RWPE1 (cell line): ENCODE measurements around the gene APIP.

Experiments used
- CTCF ChIA-PET: fragments of 350-600 bp; sonication (Branson Sonifier 250); formaldehyde crosslinking; extraction: SDS; loops from one replicate; lab custom pipeline; 2021; lab: Yijun Ruan, JAX
- POLR2A ChIA-PET: fragments of 400-600 bp; formaldehyde crosslinking; extraction: SDS; loops from one replicate; lab custom pipeline; 2020; ENCODE audit warnings: antibody characterized with exemption; ENCODE audit not compliant: low non-redundant PET; lab: Yijun Ruan, JAX
- DNase-seq: peaks from one replicate; pipeline ENCODE4 v3.0.0; 2012; ENCODE audit warnings: low spot score
- H3K27ac ChIP-seq: fragments of 450-650 bp; 2 replicates; pipeline ENCODE4 v1.5.1; 2017
- CTCF ChIP-seq: fragments of 450-650 bp; conservative IDR thresholded peaks from 2 replicates; pipeline ENCODE4 v1.5.1; 2017; ENCODE audit warnings: low read depth, mild to moderate bottlenecking

APIP gene

GRCh38 chr11:34855754-34856095 is 60.5 kb downstream of the APIP start:
- H3K27ac ChIP-seq: no peak overlapping the region
- no peak for DNase-seq
- ChIA-PET POLR2A (no interaction called here), CTCF (no interaction called here)
- no peak for TF ChIP-seq CTCF

- no peak overlapping the region for H3K27ac ChIP-seq
- no peak for TF ChIP-seq CTCF
- ChIA-PET CTCF (interaction anchor here (0.9 kb wide), 1 partner anchor 268 kb away, joined by 4 read pairs; no protein-coding TSS in a partner anchor), POLR2A (no interaction called here)
- no peak for DNase-seq
Measured at GRCh38 chr11:34855021-34855753, 61.0 kb downstream of the APIP start.

- DNase-seq: no peak
- H3K27ac ChIP-seq: no peak overlapping the region
- ChIA-PET POLR2A (no interaction called here), CTCF (no interaction called here)
- TF ChIP-seq CTCF: no peak
Measured at GRCh38 chr11:34851916-34852315, 64.3 kb downstream of the APIP start.

- TF ChIP-seq CTCF: no peak
- CTCF ChIA-PET: interaction anchor here (0.7 kb wide), 1 partner anchor 604 kb away, joined by 3 read pairs; no protein-coding TSS in a partner anchor
- H3K27ac ChIP-seq: no peak overlapping the region
- POLR2A ChIA-PET: no interaction called here
- peak; percentile 46 for DNase-seq
Measured at GRCh38 chr11:34850334-34850733, 65.8 kb downstream of the APIP start.

GRCh38 chr11:34846467-34846866 is 69.7 kb downstream of the APIP start:
- DNase-seq: no peak
- H3K27ac ChIP-seq: no peak overlapping the region
- POLR2A ChIA-PET: no interaction called here
- CTCF ChIA-PET: no interaction called here
- TF ChIP-seq CTCF: no peak

GRCh38 chr11:34844463-34845112 is 71.6 kb downstream of the APIP start:
- H3K27ac ChIP-seq: no peak overlapping the region
- TF ChIP-seq CTCF: no peak
- ChIA-PET CTCF (interaction anchor here (0.6 kb wide), 1 partner anchor 10 kb away, joined by 3 read pairs; no protein-coding TSS in a partner anchor), POLR2A (no interaction called here)
- DNase-seq: no peak
